Measurements from ENCODE around the gene L3MBTL4. TPM values are rescaled to one million over a fixed set of nuclear protein-coding genes. Genes with fewer than 3 reads are reported as not detected.
A peak's percentile ranks its signal among the peaks of the same experiment; 100 is the strongest.
"Not testable (repeated sequence)": the region's sequence is repeated elsewhere in the genome, so short reads cannot be mapped to it uniquely, and the experiment has no call there.

L3MBTL4 gene
- total RNA-seq, 8 experiments from 2014 or later, result 0.10 to 11.2 (median 0.95) TPM

DNA sequence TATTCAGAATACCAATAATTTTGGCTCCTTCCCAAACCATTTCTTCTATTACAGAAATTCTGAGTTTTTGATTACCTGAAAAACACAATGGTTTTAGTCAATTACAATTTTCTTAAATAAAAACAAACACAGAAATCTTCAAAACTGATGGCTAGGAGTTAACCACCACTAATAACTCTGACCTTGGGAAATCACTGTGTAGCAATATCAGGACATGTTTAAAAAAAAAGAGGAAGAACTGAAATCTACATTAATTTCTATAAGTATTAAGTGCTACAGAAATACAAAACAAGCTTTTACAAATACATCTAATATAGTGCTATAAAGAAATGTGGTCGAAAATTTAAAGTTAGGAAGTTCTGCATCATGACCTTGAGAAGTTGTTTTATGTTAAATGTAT is 14.9 kb downstream of the L3MBTL4 start:
- Histone ChIP-seq H3K4me1 (replicated peaks in 1 of 2) (no peaks in the 10 kb centered on the region), H3K4me3 (no peak overlapping the region), H3K27ac (no peak overlapping the region)
- no peak for ATAC-seq (replicated peaks in 6 of 8)
- WGBS, 10 experiments, result 0 to 100% (median 69%) methylated on average over 1 of the region's 1 CpG; no CpG with 5 or more reads in 1 of the 10 experiments
- in situ Hi-C loops (cut with MboI; ENCODE audit: low pct_unique_long_range_greater_than_20kb in 2 of 9, low sequenced_read_pairs in 9 of 9, unreplicated experiment in 9 of 9), result no loop called here

DNA sequence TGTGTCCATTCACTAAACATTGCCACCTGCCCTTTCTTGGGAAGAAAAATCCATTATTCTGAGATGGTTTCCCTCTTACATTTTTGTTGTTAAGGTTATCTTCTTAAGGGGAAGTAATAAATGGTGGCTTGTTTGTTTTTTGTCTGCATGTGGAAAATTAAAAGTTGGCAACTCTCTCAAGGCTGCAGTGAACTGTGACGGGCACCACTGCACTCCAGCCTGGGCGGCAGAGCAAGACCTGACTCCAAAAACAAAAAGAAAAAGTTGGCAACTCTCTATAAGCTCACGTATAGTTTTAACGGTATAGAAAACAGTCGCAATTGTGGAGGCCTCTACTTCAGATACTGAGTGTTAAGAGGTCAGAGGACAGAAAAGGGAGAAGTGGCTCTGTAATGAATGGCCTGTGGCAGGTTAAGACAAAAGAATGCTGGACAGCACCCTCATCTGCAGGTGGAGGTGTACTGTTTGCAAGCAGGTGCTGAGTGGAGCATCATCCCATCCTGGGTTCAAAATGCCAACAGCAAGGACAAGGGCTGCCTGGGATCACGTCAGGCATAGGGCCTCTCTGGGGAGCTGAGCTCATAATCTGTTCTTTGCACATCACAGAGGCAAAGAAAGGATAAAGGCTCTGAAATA is 16.7 kb downstream of the L3MBTL4 start:
- Histone ChIP-seq H3K27ac (no peak overlapping the region), H3K4me1 (replicated peaks in 1 of 2) (no peaks in the 10 kb centered on the region), H3K4me3 (no peak overlapping the region)
- WGBS, 10 experiments, result 50 to 100% (median 83%) methylated on average over 3 to 6 of the region's 6 CpGs
- no peak for ATAC-seq (replicated peaks in 6 of 8)
- in situ Hi-C loops (cut with MboI; ENCODE audit: low pct_unique_long_range_greater_than_20kb in 2 of 9, low sequenced_read_pairs in 9 of 9, unreplicated experiment in 9 of 9), result no loop called here

DNA sequence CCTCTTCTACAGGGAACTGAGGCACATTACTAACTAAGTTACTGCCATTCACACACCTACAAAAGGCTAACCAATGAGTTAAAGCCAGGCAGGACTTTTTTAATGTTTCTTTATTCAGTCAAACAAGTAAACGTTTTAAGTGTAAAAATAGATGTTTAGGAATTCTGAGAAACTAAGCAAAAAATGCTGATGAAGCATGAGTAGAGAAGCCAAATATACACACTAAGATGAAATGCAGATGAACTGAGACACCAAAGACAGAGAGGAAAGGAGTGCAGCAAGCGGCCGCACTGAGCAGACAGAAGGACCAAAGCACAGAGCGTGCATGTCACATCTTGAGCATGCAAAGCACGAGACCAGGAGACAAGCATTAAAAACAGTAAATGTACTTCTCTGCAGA is 17.9 kb downstream of the L3MBTL4 start:
- Histone ChIP-seq H3K4me1 (replicated peaks in 1 of 2) (no peaks in the 10 kb centered on the region), H3K4me3 (no peak overlapping the region), H3K27ac (no peak overlapping the region)
- 10 to 92% (median 69%) methylated on average over 2 to 5 of the region's 5 CpGs for WGBS, 10 experiments
- ATAC-seq (replicated peaks in 6 of 8), result no peak
- in situ Hi-C loops (cut with MboI; ENCODE audit: low pct_unique_long_range_greater_than_20kb in 2 of 9, low sequenced_read_pairs in 9 of 9, unreplicated experiment in 9 of 9), result no loop called here

DNA sequence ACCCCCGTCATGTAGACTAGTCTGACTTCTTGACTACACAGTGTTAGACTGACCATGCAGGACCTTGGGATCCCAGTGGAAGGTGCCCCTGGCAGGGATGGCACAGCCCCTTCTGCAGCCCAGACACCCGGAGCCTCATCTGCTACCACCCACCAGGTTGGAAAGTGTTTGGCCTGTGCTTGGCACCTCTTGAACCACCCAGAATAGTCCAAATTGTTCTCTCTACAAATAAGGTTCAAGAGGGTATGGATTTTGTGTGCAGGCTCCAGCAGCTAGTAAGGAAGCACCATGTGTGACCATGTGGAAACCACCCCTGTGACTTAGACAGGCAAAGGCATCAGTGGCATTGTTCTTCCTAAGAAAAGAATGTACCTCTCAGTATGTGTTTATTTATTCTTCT is 18.4 kb downstream of the L3MBTL4 start:
- H3K4me3 ChIP-seq, result no peak overlapping the region
- 0 to 100% (median 91%) methylated on average over 1 of the region's 2 CpGs; no CpG with 5 or more reads in 4 of the 10 experiments for WGBS, 10 experiments
- H3K27ac ChIP-seq, result no peak overlapping the region
- H3K4me1 ChIP-seq (replicated peaks in 1 of 2), result no peaks in the 10 kb centered on the region
- in situ Hi-C loops (cut with MboI; ENCODE audit: low pct_unique_long_range_greater_than_20kb in 2 of 9, low sequenced_read_pairs in 9 of 9, unreplicated experiment in 9 of 9), result no loop called here
- ATAC-seq (replicated peaks in 6 of 8), result no peak

DNA sequence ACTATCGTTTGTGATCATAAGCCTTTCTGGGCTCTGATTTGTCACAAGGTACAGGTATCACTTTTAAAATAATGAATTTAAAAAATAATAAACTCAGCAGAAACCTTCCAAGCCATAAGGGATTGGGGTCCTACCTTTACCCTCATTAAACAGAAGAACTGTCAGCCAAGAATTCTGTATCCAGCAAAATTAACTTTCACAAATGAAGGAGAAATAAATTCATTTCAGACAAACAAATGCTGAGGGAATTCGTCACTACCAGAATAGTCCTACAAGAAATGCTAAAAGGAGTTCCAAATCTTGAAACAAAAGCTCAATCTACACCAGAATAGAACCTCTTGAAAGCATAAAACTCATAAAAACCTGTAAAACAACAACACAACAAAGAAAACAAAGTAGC is 25.7 kb downstream of the L3MBTL4 start:
- Histone ChIP-seq H3K4me1 (replicated peaks in 1 of 2) (no peaks in the 10 kb centered on the region), H3K4me3 (no peak overlapping the region), H3K27ac (no peak overlapping the region)
- WGBS, 10 experiments, result 0 to 100% (median 46%) methylated on average over 1 to 2 of the region's 2 CpGs
- in situ Hi-C loops (cut with MboI; ENCODE audit: low pct_unique_long_range_greater_than_20kb in 2 of 9, low sequenced_read_pairs in 9 of 9, unreplicated experiment in 9 of 9), result no loop called here
- no peak for ATAC-seq (replicated peaks in 6 of 8)

DNA sequence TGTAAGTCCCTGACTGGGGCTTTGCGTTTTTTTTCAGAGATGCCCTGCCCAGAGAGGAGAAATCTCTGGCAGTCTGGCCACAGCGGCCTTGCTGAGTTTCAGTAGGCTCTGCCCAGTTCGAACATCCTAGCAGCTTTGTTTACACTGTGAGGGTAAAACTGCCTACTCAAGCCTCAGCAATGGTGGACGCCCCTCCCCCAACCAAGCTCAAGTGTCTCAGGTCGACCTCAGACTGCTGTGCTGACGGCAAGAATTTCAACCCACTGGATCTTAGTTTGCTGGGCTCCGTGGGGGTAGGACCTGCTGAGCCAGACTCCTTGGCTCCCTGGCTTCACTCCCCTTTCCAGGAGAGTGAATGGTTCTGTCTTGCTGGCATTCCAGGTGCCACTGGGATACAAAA is 31.7 kb downstream of the L3MBTL4 start:
- Histone ChIP-seq H3K4me3 (no peak overlapping the region), H3K4me1 (replicated peaks in 1 of 2) (no peaks in the 10 kb centered on the region), H3K27ac (no peak overlapping the region)
- ATAC-seq (replicated peaks in 6 of 8), result peak in 1 of 8 experiments; percentile 50
- WGBS, 10 experiments, result 0 to 80% (median 30%) methylated on average over 1 to 7 of the region's 7 CpGs; no CpG with 5 or more reads in 5 of the 10 experiments
- in situ Hi-C loops (cut with MboI; ENCODE audit: low pct_unique_long_range_greater_than_20kb in 2 of 9, low sequenced_read_pairs in 9 of 9, unreplicated experiment in 9 of 9), result no loop called here

DNA sequence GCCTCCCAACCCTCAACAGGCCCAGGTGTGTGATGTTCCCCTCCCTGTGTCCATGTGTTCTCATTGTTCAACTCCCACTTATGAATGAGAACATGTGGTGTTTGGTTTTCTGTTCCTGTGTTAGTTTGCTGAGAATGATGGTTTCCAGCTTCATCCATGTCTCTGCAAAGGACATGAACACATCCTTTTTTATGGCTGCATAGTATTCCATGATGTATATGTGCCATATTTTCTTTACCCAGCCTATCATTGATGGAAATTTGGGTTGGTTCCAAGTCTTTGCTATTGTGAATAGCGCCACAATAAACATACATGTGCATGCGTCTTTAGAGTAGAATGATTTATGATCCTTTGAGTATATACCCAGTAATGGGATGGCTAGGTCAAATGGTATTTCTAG is 37.2 kb downstream of the L3MBTL4 start:
- 20 to 100% (median 75%) methylated on average over 1 to 2 of the region's 2 CpGs; no CpG with 5 or more reads in 6 of the 10 experiments for WGBS, 10 experiments
- H3K4me3 ChIP-seq; H3K27ac ChIP-seq; in situ Hi-C loops (cut with MboI; ENCODE audit: low pct_unique_long_range_greater_than_20kb in 2 of 9, low sequenced_read_pairs in 9 of 9, unreplicated experiment in 9 of 9); H3K4me1 ChIP-seq (replicated peaks in 1 of 2); ATAC-seq (replicated peaks in 6 of 8): not testable (repeated sequence)

DNA sequence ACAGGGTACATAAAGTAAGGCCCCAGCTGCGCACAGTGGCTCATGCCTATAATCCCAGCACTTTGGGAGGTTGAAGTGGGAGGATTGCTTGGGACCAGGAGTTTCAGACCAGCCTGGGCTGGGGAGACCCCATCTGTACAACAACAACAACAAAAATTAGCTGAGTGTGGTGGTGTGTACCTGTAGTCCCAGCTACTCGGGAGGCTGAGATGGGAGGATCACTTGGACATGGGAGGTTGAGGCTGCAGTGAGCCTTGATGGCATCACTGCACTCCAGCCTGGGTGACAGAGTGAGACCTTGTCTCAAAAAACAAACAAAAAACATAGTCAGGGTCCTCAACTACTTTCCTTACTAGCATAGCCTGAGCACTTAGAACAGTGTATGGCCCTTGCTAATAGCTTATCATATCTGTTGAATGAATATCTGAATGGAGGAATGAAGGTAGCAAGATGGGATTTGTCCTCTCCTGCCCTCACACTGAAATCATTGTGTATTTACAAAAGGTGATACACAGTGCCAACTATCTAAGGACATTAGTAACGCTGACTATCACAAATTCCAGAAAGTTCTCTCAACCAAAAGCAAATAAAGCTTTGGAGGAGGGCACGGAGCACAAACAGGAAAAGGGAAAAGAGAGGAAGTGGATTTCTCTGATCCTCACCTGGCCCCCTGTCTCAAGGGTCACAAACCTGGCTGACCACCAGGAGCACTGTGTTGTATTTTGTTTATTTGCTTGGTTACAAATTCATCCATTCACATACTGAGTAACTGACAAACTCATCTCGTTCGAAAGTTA is 38.1 kb downstream of the L3MBTL4 start:
- H3K4me3 ChIP-seq, result no peak overlapping the region
- ATAC-seq (replicated peaks in 6 of 8), result no peak
- no peak overlapping the region for H3K27ac ChIP-seq
- no peaks in the 10 kb centered on the region for H3K4me1 ChIP-seq (replicated peaks in 1 of 2)
- 47 to 100% (median 83%) methylated on average over 1 to 4 of the region's 6 CpGs; no CpG with 5 or more reads in 1 of the 10 experiments for WGBS, 10 experiments
- in situ Hi-C loops (cut with MboI; ENCODE audit: low pct_unique_long_range_greater_than_20kb in 2 of 9, low sequenced_read_pairs in 9 of 9, unreplicated experiment in 9 of 9), result no loop called here

DNA sequence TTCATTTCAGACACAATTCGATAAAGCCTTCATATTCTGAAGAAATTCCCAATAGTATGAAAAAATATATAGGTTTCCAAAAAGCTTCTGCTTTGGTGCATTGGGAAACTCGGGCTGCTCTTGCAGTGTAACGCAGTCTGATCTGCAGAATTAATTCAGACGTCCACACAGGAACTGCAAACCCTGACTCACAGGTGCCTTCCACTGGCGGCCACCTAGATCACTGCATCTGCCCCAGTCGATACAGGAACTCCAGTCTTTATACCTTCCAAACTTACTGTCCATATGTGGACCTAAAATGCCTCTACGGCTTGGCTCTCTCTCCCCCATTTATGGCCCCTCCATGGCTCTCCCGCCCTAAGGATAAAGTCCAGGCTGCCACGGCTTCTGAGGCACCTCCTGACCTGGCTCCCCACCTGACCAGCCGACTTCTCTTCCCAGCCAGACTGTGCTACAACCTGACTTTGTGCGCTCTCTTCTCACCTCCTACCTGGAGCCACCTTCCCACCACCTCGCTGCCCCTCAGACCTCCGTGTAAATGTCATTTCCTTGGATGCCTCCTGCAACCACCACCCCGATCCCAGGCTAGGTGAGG is 39.7 kb downstream of the L3MBTL4 start:
- in situ Hi-C loops (cut with MboI; ENCODE audit: low pct_unique_long_range_greater_than_20kb in 2 of 9, low sequenced_read_pairs in 9 of 9, unreplicated experiment in 9 of 9), result no loop called here
- no peak overlapping the region for H3K4me3 ChIP-seq
- no peak for ATAC-seq (replicated peaks in 6 of 8)
- H3K27ac ChIP-seq, result no peak overlapping the region
- no peaks in the 10 kb centered on the region for H3K4me1 ChIP-seq (replicated peaks in 1 of 2)
- WGBS, 10 experiments, result 44 to 100% (median 85%) methylated on average over 1 to 12 of the region's 14 CpGs

DNA sequence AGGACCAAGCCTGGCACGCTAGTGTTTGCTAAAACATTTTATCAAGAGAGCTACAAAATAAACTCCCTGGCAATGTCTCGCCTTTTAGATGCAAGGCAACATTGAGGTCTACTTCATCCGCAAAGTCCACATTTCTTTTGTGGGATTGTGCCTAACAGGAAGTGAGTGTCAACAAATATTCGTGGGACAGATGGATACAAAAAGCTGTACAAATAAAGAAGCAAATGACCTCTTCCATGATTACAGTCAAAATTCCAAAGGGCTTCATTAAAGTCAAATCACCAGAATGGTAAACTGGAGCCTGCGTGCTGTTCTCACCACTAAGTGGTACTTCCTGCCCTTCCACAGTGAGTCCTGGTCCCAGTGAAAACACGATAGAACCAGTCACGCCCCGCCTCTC is 40.4 kb downstream of the L3MBTL4 start:
- Histone ChIP-seq H3K4me1 (replicated peaks in 1 of 2) (no peaks in the 10 kb centered on the region), H3K27ac (no peak overlapping the region), H3K4me3 (no peak overlapping the region)
- no peak for ATAC-seq (replicated peaks in 6 of 8)
- in situ Hi-C loops (cut with MboI; ENCODE audit: low pct_unique_long_range_greater_than_20kb in 2 of 9, low sequenced_read_pairs in 9 of 9, unreplicated experiment in 9 of 9), result no loop called here
- WGBS, 10 experiments, result 20 to 100% (median 73%) methylated on average over 1 to 5 of the region's 8 CpGs; no CpG with 5 or more reads in 1 of the 10 experiments

DNA sequence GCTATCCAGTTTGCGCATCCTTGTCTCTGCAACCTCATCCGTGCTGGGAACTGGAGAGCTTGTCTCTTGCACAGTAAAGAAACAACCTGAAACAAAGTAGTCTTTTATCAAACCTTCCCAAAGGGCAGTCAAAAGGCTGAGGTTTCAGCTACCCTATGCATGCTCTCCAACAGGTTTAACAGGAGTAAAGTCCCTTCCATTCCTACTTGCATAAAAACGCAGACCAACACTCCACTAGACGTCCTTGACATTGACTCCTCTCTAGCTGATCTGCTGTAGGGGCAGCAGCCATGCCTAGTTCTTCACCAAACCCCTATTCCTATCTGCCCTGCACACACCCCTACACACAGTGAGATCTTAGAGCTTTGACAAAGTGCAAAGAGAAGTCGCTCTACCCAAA is 41.5 kb downstream of the L3MBTL4 start:
- WGBS, 10 experiments, result 17 to 100% (median 75%) methylated on average over 1 to 5 of the region's 5 CpGs; no CpG with 5 or more reads in 1 of the 10 experiments
- no peak for ATAC-seq (replicated peaks in 6 of 8)
- in situ Hi-C loops (cut with MboI; ENCODE audit: low pct_unique_long_range_greater_than_20kb in 2 of 9, low sequenced_read_pairs in 9 of 9, unreplicated experiment in 9 of 9), result no loop called here
- no peaks in the 10 kb centered on the region for H3K4me1 ChIP-seq (replicated peaks in 1 of 2)
- H3K4me3 ChIP-seq, result no peak overlapping the region
- no peak overlapping the region for H3K27ac ChIP-seq

DNA sequence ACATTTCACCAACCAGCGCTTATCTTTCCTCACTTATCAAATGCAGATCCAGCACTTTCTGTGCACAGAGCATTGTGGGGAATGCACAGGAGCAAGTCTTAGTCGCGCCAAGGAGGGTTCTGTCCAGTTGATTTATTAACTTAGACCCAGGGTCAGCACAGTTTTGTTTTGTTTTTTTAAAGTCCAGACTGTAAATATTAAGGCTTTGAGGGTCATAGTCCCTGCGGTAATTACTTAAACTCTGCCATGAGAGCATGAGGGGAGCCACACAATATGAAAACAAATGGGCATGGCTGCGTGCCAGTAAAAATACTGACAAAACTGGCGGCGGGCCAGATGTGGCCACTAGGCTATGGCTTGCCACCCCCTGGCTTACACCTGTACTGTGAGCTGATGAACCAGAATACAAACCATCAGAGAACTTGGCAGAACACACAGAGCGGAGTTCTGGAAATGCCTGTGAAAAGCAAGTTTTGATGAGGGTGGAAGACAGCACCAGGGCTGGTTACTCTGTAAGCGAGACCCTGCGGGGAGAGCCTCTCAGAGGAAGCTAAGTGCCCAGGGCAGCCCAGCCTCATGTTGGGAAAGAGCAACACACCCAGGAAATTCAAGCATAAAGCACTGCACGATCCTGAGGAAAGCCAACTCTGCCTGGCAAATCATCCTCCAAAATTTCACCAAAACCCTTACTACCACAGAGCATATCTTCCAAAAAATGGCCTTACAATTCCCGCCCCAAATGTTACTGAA is 43.6 kb downstream of the L3MBTL4 start:
- H3K27ac ChIP-seq, result no peak overlapping the region
- H3K4me3 ChIP-seq, result no peak overlapping the region
- ATAC-seq (replicated peaks in 6 of 8), result peak in 2 of 8 experiments; percentile 21 to 45
- in situ Hi-C loops (cut with MboI; ENCODE audit: low pct_unique_long_range_greater_than_20kb in 2 of 9, low sequenced_read_pairs in 9 of 9, unreplicated experiment in 9 of 9), result no loop called here
- WGBS, 10 experiments, result 55 to 93% (median 87%) methylated on average over 1 to 11 of the region's 12 CpGs; no CpG with 5 or more reads in 1 of the 10 experiments
- H3K4me1 ChIP-seq (replicated peaks in 1 of 2), result no peaks in the 10 kb centered on the region

DNA sequence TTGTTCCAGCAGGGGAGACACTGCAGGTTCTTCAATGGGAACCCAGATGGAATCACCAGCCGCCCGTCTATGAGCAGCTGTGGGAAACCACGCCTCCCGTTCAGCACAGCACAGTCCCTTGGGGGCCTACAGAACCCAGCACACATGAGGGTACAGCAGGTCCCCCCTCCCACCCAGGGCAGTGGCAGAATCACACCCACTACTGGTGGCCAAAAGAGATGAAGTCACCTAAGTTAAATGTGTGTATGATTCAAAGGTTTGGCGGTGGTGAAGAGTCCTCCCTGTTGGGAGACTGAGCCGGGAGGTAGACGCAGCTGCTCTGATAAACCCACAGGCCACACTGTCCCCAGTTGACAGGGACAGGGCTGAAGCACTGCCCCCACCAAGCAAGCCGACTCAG is 44.3 kb downstream of the L3MBTL4 start:
- H3K27ac ChIP-seq, result no peak overlapping the region
- no peaks in the 10 kb centered on the region for H3K4me1 ChIP-seq (replicated peaks in 1 of 2)
- WGBS, 10 experiments, result 30 to 100% (median 93%) methylated on average over 1 to 5 of the region's 8 CpGs; no CpG with 5 or more reads in 3 of the 10 experiments
- no peak overlapping the region for H3K4me3 ChIP-seq
- in situ Hi-C loops (cut with MboI; ENCODE audit: low pct_unique_long_range_greater_than_20kb in 2 of 9, low sequenced_read_pairs in 9 of 9, unreplicated experiment in 9 of 9), result no loop called here
- peak in 5 of 8 experiments; percentile 35 to 89 (median 57) for ATAC-seq (replicated peaks in 6 of 8)

Measured in motor neuron (in vitro differentiated cells).